ENCODE data around the gene CEP192. TPM values are rescaled to one million over a fixed set of nuclear protein-coding genes. Genes with fewer than 3 reads are reported as not detected.
A peak's percentile ranks its signal among the peaks of the same experiment; 100 is the strongest.

Gene CEP192
- total RNA-seq, 2 experiments from 2014 or later = 49.8 to 50.6 TPM

GRCh38 chr18:13019301-13019700 is 28.1 kb downstream of the CEP192 start:
- peaks cover 9% of the 10 kb centered on the region for H3K4me1 Mint-ChIP-seq

GRCh38 chr18:13022644-13023043 is 31.5 kb downstream of the CEP192 start:
- Mint-ChIP-seq H3K4me3 (no peak overlapping the region), H3K4me1 (peaks cover 16% of the 10 kb centered on the region), H3K36me3 (peaks cover 61% of the 10 kb centered on the region), H3K27me3 (no peaks in the 10 kb centered on the region), H3K27ac (no peak overlapping the region), H3K9me3 (peaks cover 5% of the 10 kb centered on the region)
- DNase-seq (no peak), ATAC-seq (ENCODE audit: low read depth) (no peak)
- POLR2A ChIA-PET = no interaction called here

More at GRCh38 chr18:13019301-13019700, 28.1 kb downstream of the CEP192 start:
- ATAC-seq (ENCODE audit: low read depth) (no peak), DNase-seq (no peak)
- no peak overlapping the region for H3K4me3 Mint-ChIP-seq
- POLR2A ChIA-PET = interaction anchor here (0.5 kb wide), 1 partner anchor 61 kb away, joined by 6 read pairs; no protein-coding TSS in a partner anchor
- H3K36me3 Mint-ChIP-seq = peaks cover 68% of the 10 kb centered on the region
- no peaks in the 10 kb centered on the region for H3K27me3 Mint-ChIP-seq
- no peak overlapping the region for H3K27ac Mint-ChIP-seq
- peaks cover 5% of the 10 kb centered on the region for H3K9me3 Mint-ChIP-seq

GRCh38 chr18:13025233-13025632 is 34.1 kb downstream of the CEP192 start:
- DNase-seq = no peak
- H3K27ac Mint-ChIP-seq = no peak overlapping the region
- no peak overlapping the region for H3K4me3 Mint-ChIP-seq
- ATAC-seq (ENCODE audit: low read depth) = no peak
- POLR2A ChIA-PET = interaction anchor here (0.8 kb wide), 1 partner anchor 13 kb away, joined by 3 read pairs; no protein-coding TSS in a partner anchor
- peaks cover 59% of the 10 kb centered on the region for H3K36me3 Mint-ChIP-seq
- peaks cover 16% of the 10 kb centered on the region for H3K4me1 Mint-ChIP-seq
- no peaks in the 10 kb centered on the region for H3K27me3 Mint-ChIP-seq
- peaks cover 5% of the 10 kb centered on the region for H3K9me3 Mint-ChIP-seq

- Mint-ChIP-seq H3K27me3 (no peaks in the 10 kb centered on the region), H3K27ac (no peak overlapping the region), H3K4me3 (no peak overlapping the region), H3K9me3 (peaks cover 5% of the 10 kb centered on the region), H3K4me1 (peaks cover 16% of the 10 kb centered on the region), H3K36me3 (peaks cover 57% of the 10 kb centered on the region)
- no peak for ATAC-seq (ENCODE audit: low read depth)
- no peak for DNase-seq
- POLR2A ChIA-PET = interaction anchor here (1.1 kb wide), 1 partner anchor 27 kb away, joined by 3 read pairs; no protein-coding TSS in a partner anchor
These were observed 35.6 kb downstream of the CEP192 start for GRCh38 chr18:13026583-13027270.

- DNase-seq (no peak), ATAC-seq (ENCODE audit: low read depth) (no peak)
- Mint-ChIP-seq H3K27ac (no peak overlapping the region), H3K9me3 (peaks cover 1% of the 10 kb centered on the region), H3K4me3 (no peak overlapping the region), H3K27me3 (no peaks in the 10 kb centered on the region), H3K36me3 (peaks cover 56% of the 10 kb centered on the region), H3K4me1 (peaks cover 13% of the 10 kb centered on the region)
- POLR2A ChIA-PET = no interaction called here
These were observed 37.7 kb downstream of the CEP192 start for GRCh38 chr18:13028869-13029268.

- Mint-ChIP-seq H3K4me3 (no peak overlapping the region), H3K27ac (no peak overlapping the region), H3K36me3 (peaks cover 55% of the 10 kb centered on the region), H3K27me3 (no peaks in the 10 kb centered on the region), H3K9me3 (no peaks in the 10 kb centered on the region), H3K4me1 (peaks cover 8% of the 10 kb centered on the region)
- ATAC-seq (ENCODE audit: low read depth) = no peak
- no peak for DNase-seq
- POLR2A ChIA-PET = no interaction called here
These were observed 41.0 kb downstream of the CEP192 start for GRCh38 chr18:13032173-13032572.

- Mint-ChIP-seq H3K4me3 (no peak overlapping the region), H3K27ac (no peak overlapping the region), H3K36me3 (peaks cover 53% of the 10 kb centered on the region), H3K9me3 (no peaks in the 10 kb centered on the region), H3K4me1 (peaks cover 13% of the 10 kb centered on the region), H3K27me3 (no peaks in the 10 kb centered on the region)
- POLR2A ChIA-PET = no interaction called here
- no peak for DNase-seq
- ATAC-seq (ENCODE audit: low read depth) = no peak
These were observed 44.2 kb downstream of the CEP192 start for GRCh38 chr18:13035249-13035914.

- Mint-ChIP-seq H3K9me3 (no peaks in the 10 kb centered on the region), H3K36me3 (peaks cover 52% of the 10 kb centered on the region), H3K27me3 (no peaks in the 10 kb centered on the region), H3K27ac (no peak overlapping the region), H3K4me3 (no peak overlapping the region), H3K4me1 (peaks cover 11% of the 10 kb centered on the region)
- DNase-seq (no peak), ATAC-seq (ENCODE audit: low read depth) (no peak)
- POLR2A ChIA-PET = no interaction called here
These were observed 45.6 kb downstream of the CEP192 start for GRCh38 chr18:13036622-13037320.

GRCh38 chr18:13039806-13040205 is 48.6 kb downstream of the CEP192 start:
- Mint-ChIP-seq H3K27me3 (no peaks in the 10 kb centered on the region), H3K9me3 (no peaks in the 10 kb centered on the region), H3K4me3 (no peak overlapping the region), H3K4me1 (peaks cover 11% of the 10 kb centered on the region), H3K36me3 (peaks cover 57% of the 10 kb centered on the region), H3K27ac (no peak overlapping the region)
- ATAC-seq (ENCODE audit: low read depth) (no peak), DNase-seq (no peak)
- POLR2A ChIA-PET = no interaction called here

- POLR2A ChIA-PET = no interaction called here
- Mint-ChIP-seq H3K9me3 (no peaks in the 10 kb centered on the region), H3K36me3 (peaks cover 72% of the 10 kb centered on the region), H3K27me3 (no peaks in the 10 kb centered on the region), H3K4me3 (no peak overlapping the region), H3K27ac (no peak overlapping the region), H3K4me1 (peaks cover 12% of the 10 kb centered on the region)
- DNase-seq = no peak
- ATAC-seq (ENCODE audit: low read depth) = no peak
These were observed 51.9 kb downstream of the CEP192 start for GRCh38 chr18:13043066-13043465.

GRCh38 chr18:13048061-13048595 is 57.0 kb downstream of the CEP192 start:
- no peaks in the 10 kb centered on the region for H3K27me3 Mint-ChIP-seq
- DNase-seq (no peak), ATAC-seq (ENCODE audit: low read depth) (no peak)
- peaks cover 16% of the 10 kb centered on the region for H3K4me1 Mint-ChIP-seq
- POLR2A ChIA-PET = no interaction called here
- H3K4me3 Mint-ChIP-seq = no peak overlapping the region
- no peaks in the 10 kb centered on the region for H3K9me3 Mint-ChIP-seq
- H3K36me3 Mint-ChIP-seq = peaks cover 66% of the 10 kb centered on the region
- H3K27ac Mint-ChIP-seq = no peak overlapping the region

- ATAC-seq (ENCODE audit: low read depth) (no peak), DNase-seq (no peak)
- Mint-ChIP-seq H3K9me3 (no peaks in the 10 kb centered on the region), H3K27me3 (no peaks in the 10 kb centered on the region), H3K4me1 (peaks cover 11% of the 10 kb centered on the region), H3K36me3 (peaks cover 55% of the 10 kb centered on the region), H3K27ac (no peak overlapping the region), H3K4me3 (no peak overlapping the region)
- POLR2A ChIA-PET = no interaction called here
These were observed 60.0 kb downstream of the CEP192 start for GRCh38 chr18:13051159-13051558.

- peaks cover 11% of the 10 kb centered on the region for H3K4me1 Mint-ChIP-seq
- DNase-seq (no peak), ATAC-seq (ENCODE audit: low read depth) (no peak)
- POLR2A ChIA-PET = no interaction called here
- no peak overlapping the region for H3K4me3 Mint-ChIP-seq
- no peaks in the 10 kb centered on the region for H3K27me3 Mint-ChIP-seq
- peak overlapping the region; percentile 42 for H3K27ac Mint-ChIP-seq
- H3K36me3 Mint-ChIP-seq = peaks cover 53% of the 10 kb centered on the region
- no peaks in the 10 kb centered on the region for H3K9me3 Mint-ChIP-seq
These were observed 60.8 kb downstream of the CEP192 start for GRCh38 chr18:13051950-13052349.

Measured in activated naive CD8-positive, alpha-beta T cell treated with anti-CD3 and anti-CD28 coated beads, Interleukin-2, amount 10 ng/mL, durations not matched to agents 7 days and 5 days (primary cell).